H9 (cell line): ENCODE results near the gene FAM9B. TPM values are rescaled to one million over a fixed set of nuclear protein-coding genes. Genes with fewer than 3 reads are reported as not detected.

Experiments used
- DNase-seq: peaks from one replicate; pipeline ENCODE4 v3.0.0-alpha.2; 2017
- H2AFZ ChIP-seq: one replicate; pipeline ENCODE4 v1.6.1; 2013; ENCODE audit warnings: mild to moderate bottlenecking, low read length, control low read depth, moderate library complexity
- H2AK5ac ChIP-seq: 2 replicates; pipeline ENCODE4 v1.6.1; 2013; ENCODE audit warnings: low read length, control low read depth, mixed read lengths; ENCODE audit not compliant: insufficient read length
- H2BK120ac ChIP-seq: one replicate; pipeline ENCODE4 v1.6.1; 2013; ENCODE audit warnings: low read depth, mild to moderate bottlenecking, low read length, control low read depth, inconsistent platforms; ENCODE audit not compliant: poor library complexity, severe bottlenecking
- H2BK12ac ChIP-seq: 2 replicates; pipeline ENCODE4 v1.6.1; 2013; ENCODE audit warnings: low read length, control low read depth, mixed read lengths, low read depth; ENCODE audit not compliant: insufficient read length
- H2BK15ac ChIP-seq: 2 replicates; pipeline ENCODE4 v1.6.1; 2013; ENCODE audit warnings: low read depth, low read length, control low read depth
- H2BK20ac ChIP-seq: one replicate; pipeline ENCODE4 v1.6.1; 2013; ENCODE audit warnings: low read depth, mild to moderate bottlenecking, low read length, control low read depth, inconsistent platforms; ENCODE audit not compliant: poor library complexity, severe bottlenecking
- H2BK5ac ChIP-seq: 2 replicates; pipeline ENCODE4 v1.6.1; 2013; ENCODE audit warnings: low read length, control low read depth, mixed read lengths; ENCODE audit not compliant: insufficient read length
- H3K14ac ChIP-seq: 2 replicates; pipeline ENCODE4 v1.6.1; 2013; ENCODE audit warnings: low read length, control low read depth; ENCODE audit not compliant: insufficient read depth
- H3K18ac ChIP-seq: 2 replicates; pipeline ENCODE4 v1.6.1; 2013; ENCODE audit warnings: low read depth, mild to moderate bottlenecking, mixed read lengths, low read length, control low read depth; ENCODE audit not compliant: insufficient read length
- H3K23ac ChIP-seq: 2 replicates; pipeline ENCODE4 v1.6.1; 2013; ENCODE audit warnings: low read length, control low read depth, mixed read lengths, low read depth; ENCODE audit not compliant: insufficient read length
- H3K23me2 ChIP-seq: 2 replicates; pipeline ENCODE4 v1.6.1; 2013; ENCODE audit warnings: low read depth, mild to moderate bottlenecking, mixed read lengths, low read length, control low read depth; ENCODE audit not compliant: insufficient read length, poor library complexity, severe bottlenecking
- H3K27ac ChIP-seq: 2 replicates; pipeline ENCODE4 v1.5.1; 2013; ENCODE audit warnings: low read length, control low read depth, mixed read lengths, low read depth; ENCODE audit not compliant: insufficient read length
- H3K27me3 ChIP-seq: 2 replicates; pipeline ENCODE4 v1.6.1; 2013; ENCODE audit warnings: low read length, control low read depth, inconsistent platforms; ENCODE audit not compliant: insufficient read depth
- H3K4ac ChIP-seq: 2 replicates; pipeline ENCODE4 v1.6.1; 2013; ENCODE audit warnings: low read depth, mild to moderate bottlenecking, control low read depth, inconsistent platforms, low read length, moderate library complexity
- H3K4me1 ChIP-seq: 2 replicates; pipeline ENCODE4 v1.6.1; 2013; ENCODE audit warnings: low read length, control low read depth, inconsistent platforms; ENCODE audit not compliant: insufficient read depth
- H3K4me2 ChIP-seq: 2 replicates; pipeline ENCODE4 v1.6.1; 2013; ENCODE audit warnings: low read length, control low read depth, mixed read lengths; ENCODE audit not compliant: insufficient read length, insufficient read depth
- H3K56ac ChIP-seq: 2 replicates; pipeline ENCODE4 v1.6.1; 2013; ENCODE audit warnings: low read depth, mild to moderate bottlenecking, mixed read lengths, low read length, control low read depth; ENCODE audit not compliant: insufficient read length
- H3K79me1 ChIP-seq: 2 replicates; pipeline ENCODE4 v1.6.1; 2013; ENCODE audit warnings: low read depth, mild to moderate bottlenecking, moderate library complexity, low read length, control low read depth, inconsistent platforms; ENCODE audit not compliant: insufficient read depth, poor library complexity, severe bottlenecking
- H3K79me2 ChIP-seq: 2 replicates; pipeline ENCODE4 v1.6.1; 2013; ENCODE audit warnings: low read length, control low read depth, inconsistent platforms; ENCODE audit not compliant: insufficient read depth
- H3K9ac ChIP-seq: 2 replicates; pipeline ENCODE4 v1.6.1; 2013; ENCODE audit warnings: low read length, control low read depth, mixed read lengths; ENCODE audit not compliant: insufficient read length; ENCODE audit errors: extremely low read depth
- H3K9me3 ChIP-seq: one replicate; pipeline ENCODE4 v1.6.1; 2013; ENCODE audit warnings: low read depth, low read length, inconsistent platforms; ENCODE audit not compliant: control insufficient read depth
- H3T11ph ChIP-seq: one replicate; pipeline ENCODE4 v1.6.1; 2013; ENCODE audit warnings: mild to moderate bottlenecking, low read length, control low read depth, inconsistent platforms
- H4K20me1 ChIP-seq: one replicate; pipeline ENCODE4 v1.6.1; 2013; ENCODE audit not compliant: control insufficient read depth, insufficient read length, insufficient read depth
- H4K5ac ChIP-seq: 2 replicates; pipeline ENCODE4 v1.6.1; 2013; ENCODE audit warnings: low read depth, mild to moderate bottlenecking, mixed read lengths, low read length, control low read depth; ENCODE audit not compliant: insufficient read length
- H4K8ac ChIP-seq: replicated peaks from 2 replicates; pipeline ENCODE4 v1.6.1; 2013; ENCODE audit warnings: low read length, control low read depth, mixed read lengths, low read depth; ENCODE audit not compliant: insufficient read length
- H4K91ac ChIP-seq: 2 replicates; pipeline ENCODE4 v1.6.1; 2013; ENCODE audit warnings: low read depth, mild to moderate bottlenecking, moderate library complexity, mixed read lengths, low read length, control low read depth; ENCODE audit not compliant: insufficient read length
- H3K27ac Mint-ChIP-seq, 3 experiments: 2 replicates in 2 of 3; 3 replicates in 1 of 3; pipeline ENCODE4 v1.8.0; 2020 to 2021; ENCODE audit warnings: mixed read lengths in 3 of 3, mild to moderate bottlenecking in 1 of 3, moderate library complexity in 1 of 3
- H3K27me3 Mint-ChIP-seq: 2 replicates; pipeline ENCODE4 v1.8.0; 2021; ENCODE audit warnings: low read depth, mild to moderate bottlenecking, moderate library complexity, mixed read lengths
- H3K36me3 Mint-ChIP-seq, 3 experiments: 2 replicates in 2 of 3; 3 replicates in 1 of 3; pipeline ENCODE4 v1.8.0; 2020 to 2021; ENCODE audit warnings: low read depth in 3 of 3, mixed read lengths in 3 of 3; ENCODE audit not compliant: insufficient read depth in 1 of 3
- H3K4me1 Mint-ChIP-seq, 2 experiments: 2 replicates each; pipeline ENCODE4 v1.8.0; 2020; ENCODE audit warnings: mixed read lengths in 2 of 2
- H3K4me3 Mint-ChIP-seq, 2 experiments: 2 replicates in 1 of 2; 3 replicates in 1 of 2; pipeline ENCODE4 v1.8.0; 2020 to 2021; ENCODE audit warnings: mild to moderate bottlenecking in 2 of 2, mixed read lengths in 2 of 2, moderate library complexity in 1 of 2
- H3K9me3 Mint-ChIP-seq, 2 experiments: 2 replicates in 1 of 2; 3 replicates in 1 of 2; pipeline ENCODE4 v1.8.0; 2020; ENCODE audit warnings: mild to moderate bottlenecking in 2 of 2, mixed read lengths in 2 of 2, moderate library complexity in 1 of 2
- CTCF ChIP-seq: fragments of 200-600 bp; sonication (generic); conservative IDR thresholded peaks from 3 replicates; pipeline ENCODE4 v1.8.0; 2021; ENCODE audit warnings: antibody characterized with exemption, mild to moderate bottlenecking
- WGBS: extraction: QIAGEN DNeasy Blood & Tissue Kit; methylation state at CpG from one replicate; pipeline ENCODE4 v1.1.7; 2013; ENCODE audit warnings: missing lambda C conversion rate, low lambda C conversion rate, mixed read lengths; ENCODE audit not compliant: insufficient read length; ENCODE audit errors: extremely low coverage; 5-methylcytosine and 5-hydroxymethylcytosine counted together
- total RNA-seq: library from RNA; stranded (reverse); gene quantifications from 2 replicates; pipeline ENCODE4 v1.2.1, GENCODE V29; 2021

Gene FAM9B
- total RNA-seq, 1 experiment from 2014 or later, result not detected

DNA sequence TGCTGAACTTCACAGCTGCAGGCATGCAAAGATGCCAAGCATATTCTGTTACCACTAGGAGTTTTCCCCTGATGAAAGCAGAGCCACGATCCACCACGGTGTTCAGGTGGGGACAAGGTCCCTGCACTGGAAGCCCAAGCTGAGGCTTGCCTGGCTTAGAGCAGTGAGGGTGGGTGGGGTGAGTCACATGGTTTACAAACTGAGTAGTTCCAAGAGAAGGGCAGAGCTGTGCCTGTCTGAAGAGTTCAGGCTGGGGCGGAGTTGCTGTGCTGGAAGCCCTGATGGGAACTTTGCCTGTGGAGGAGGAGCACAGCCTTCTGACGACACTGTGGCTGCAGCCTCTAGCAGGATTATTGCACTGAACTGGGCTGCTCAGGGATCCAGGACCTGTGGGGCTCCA is 45.5 kb downstream of the FAM9B start:
- H2BK12ac ChIP-seq, result no peak overlapping the region
- H2AK5ac ChIP-seq, result no peak overlapping the region
- no peaks in the 10 kb centered on the region for H3K79me2 ChIP-seq
- no peak overlapping the region for H3K14ac ChIP-seq
- H4K20me1 ChIP-seq, result no peaks in the 10 kb centered on the region
- no peak overlapping the region for H3K9ac ChIP-seq
- H3K4me1 Mint-ChIP-seq, result peaks cover 3 to 4% of the 10 kb centered on the region in 2 experiments; a peak in 3 of 4 replicates
- H3K27me3 ChIP-seq, result no peaks in the 10 kb centered on the region
- no peak overlapping the region for H3K18ac ChIP-seq
- no peak overlapping the region for H3K4ac ChIP-seq
- peak overlapping the region in 1 of 3 experiments; percentile 23; a peak in 1 of 7 replicates for H3K27ac Mint-ChIP-seq
- no peak overlapping the region for H2AFZ ChIP-seq
- H3K9me3 ChIP-seq, result no peaks in the 10 kb centered on the region
- H3K9me3 Mint-ChIP-seq, result peaks cover 7 to 27% of the 10 kb centered on the region in 2 experiments; a peak in 4 of 5 replicates
- H3K4me3 Mint-ChIP-seq, result no peak overlapping the region
- no peaks in the 10 kb centered on the region for H3K23me2 ChIP-seq
- H3K36me3 Mint-ChIP-seq, result no peaks in the 10 kb centered on the region; a peak in 2 of 7 replicates
- H3K4me1 ChIP-seq, result no peaks in the 10 kb centered on the region
- no peaks in the 10 kb centered on the region for H3K27me3 Mint-ChIP-seq
- H2BK20ac ChIP-seq, result no peak overlapping the region
- H2BK120ac ChIP-seq, result no peak overlapping the region
- H3K4me2 ChIP-seq, result no peak overlapping the region
- H3K23ac ChIP-seq, result no peak overlapping the region
- TF ChIP-seq CTCF, result no peak
- no peaks in the 10 kb centered on the region for H3K79me1 ChIP-seq
- no peak for DNase-seq
- WGBS, result no CpG with 5 or more reads among the region's 4 CpGs
- no peak overlapping the region for H4K5ac ChIP-seq
- no peak overlapping the region for H3T11ph ChIP-seq
- H3K27ac ChIP-seq, result no peak overlapping the region
- no peak overlapping the region for H2BK15ac ChIP-seq
- H2BK5ac ChIP-seq, result no peak overlapping the region
- H4K8ac ChIP-seq, result no peak overlapping the region
- no peak overlapping the region for H4K91ac ChIP-seq
- H3K56ac ChIP-seq, result no peak overlapping the region
